Tibial nerve (tissue), 4 donors: ENCODE measurements around the gene IRF3. TPM values are rescaled to one million over a fixed set of nuclear protein-coding genes. Genes with fewer than 3 reads are reported as not detected.

Experiments used
- DNase-seq, 2 donors: peaks; one replicate each; pipeline ENCODE4 v3.0.0-alpha.2; 2019; ENCODE audit warnings: low spot score in 2 of 2
- H3K27ac ChIP-seq, 4 donors: fragments of 200-600 bp; sonication (generic) in 3 of 4; one replicate each; pipeline ENCODE4 v1.5.1; 2017 to 2019; ENCODE audit warnings: mild to moderate bottlenecking in 1 of 4
- H3K27me3 ChIP-seq, 2 donors: fragments of 200-600 bp; sonication (generic) in 1 of 2; one replicate each; pipeline versions ENCODE4 v1.5.1 to v1.6.0; 2017 to 2019
- H3K36me3 ChIP-seq, 3 donors: fragments of 200-600 bp; sonication (generic); one replicate each; pipeline ENCODE4 v1.5.1; 2018 to 2019
- H3K4me1 ChIP-seq, 4 donors: fragments of 200-600 bp; sonication (generic) in 3 of 4; one replicate each; pipeline ENCODE4 v1.5.1; 2017 to 2019
- H3K4me3 ChIP-seq, 4 donors: fragments of 200-600 bp; sonication (generic) in 3 of 4; one replicate each; pipeline ENCODE4 v1.5.1; 2017 to 2019; ENCODE audit warnings: mild to moderate bottlenecking in 1 of 4, moderate library complexity in 1 of 4
- H3K9me3 ChIP-seq, 4 donors: fragments of 200-600 bp; sonication (generic) in 3 of 4; one replicate each; pipeline ENCODE4 v1.5.1; 2017 to 2019
- CTCF ChIP-seq, 5 experiments: fragments of 200-600 bp in 3 of 5; fragments of 450-650 bp in 2 of 5; sonication (generic) in 3 of 5; IDR thresholded peaks; one replicate each; pipeline ENCODE4 v1.5.1; 2016 to 2019; ENCODE audit warnings: antibody characterized with exemption in 5 of 5, mild to moderate bottlenecking in 3 of 5, moderate library complexity in 2 of 5
- EP300 ChIP-seq, 2 donors: sonication (generic); formaldehyde crosslinking; IDR thresholded peaks; one replicate each; pipeline ENCODE4 v1.6.1; 2017; ENCODE audit warnings: antibody characterized with exemption in 2 of 2, mild to moderate bottlenecking in 1 of 2
- POLR2A ChIP-seq, 2 donors: fragments of 450-650 bp; IDR thresholded peaks; one replicate each; pipeline ENCODE4 v1.6.1; 2017; ENCODE audit warnings: antibody characterized with exemption in 2 of 2, mild to moderate bottlenecking in 2 of 2, moderate library complexity in 2 of 2
- WGBS, 2 donors: methylation state at CpG; one replicate each; pipeline ENCODE4 v1.1.5; 2018; 5-methylcytosine and 5-hydroxymethylcytosine counted together
- total RNA-seq, 4 donors: library from RNA; depleted of rRNA; stranded (reverse); fragments of >200 nt; gene quantifications; one replicate each; pipeline ENCODE4 v1.1.0, GENCODE V29; 2016

IRF3 gene
- total RNA-seq, 4 donors from 2014 or later = 41.4 to 85.2 (median 72.4) TPM

- no peak for TF ChIP-seq CTCF (IDR thresholded peaks at IDR 0.05)
- no peak for TF ChIP-seq EP300 (IDR thresholded peaks at IDR 0.05)
- no peak for TF ChIP-seq POLR2A (IDR thresholded peaks at IDR 0.05)
- no peak overlapping the region for H3K4me3 ChIP-seq
- H3K27ac ChIP-seq = no peak overlapping the region
- H3K36me3 ChIP-seq = peaks cover 5 to 100% (median 50%) of the 10 kb centered on the region in 3 donors
- 74 to 87% methylated on average over 11 to 13 of the region's 13 CpGs for WGBS, 2 donors
- H3K9me3 ChIP-seq = no peaks in the 10 kb centered on the region
- H3K27me3 ChIP-seq = no peaks in the 10 kb centered on the region
- no peaks in the 10 kb centered on the region for H3K4me1 ChIP-seq
- DNase-seq = no peak
These were observed 12.2 kb downstream of the IRF3 start for GRCh38 chr19:49653466-49653806.

GRCh38 chr19:49652551-49653465 lies 12.8 kb downstream of the IRF3 start:
- Histone ChIP-seq H3K27me3 (no peaks in the 10 kb centered on the region), H3K27ac (no peak overlapping the region), H3K4me1 (no peaks in the 10 kb centered on the region), H3K4me3 (no peak overlapping the region), H3K36me3 (peaks cover 5 to 100% (median 45%) of the 10 kb centered on the region in 3 donors), H3K9me3 (no peaks in the 10 kb centered on the region)
- TF ChIP-seq POLR2A (IDR thresholded peaks at IDR 0.05) = no peak
- TF ChIP-seq EP300 (IDR thresholded peaks at IDR 0.05) = no peak
- TF ChIP-seq CTCF (IDR thresholded peaks at IDR 0.05) = no peak
- no peak for DNase-seq
- 93 to 95% methylated on average over 55 to 57 of the region's 58 CpGs for WGBS, 2 donors

DNA sequence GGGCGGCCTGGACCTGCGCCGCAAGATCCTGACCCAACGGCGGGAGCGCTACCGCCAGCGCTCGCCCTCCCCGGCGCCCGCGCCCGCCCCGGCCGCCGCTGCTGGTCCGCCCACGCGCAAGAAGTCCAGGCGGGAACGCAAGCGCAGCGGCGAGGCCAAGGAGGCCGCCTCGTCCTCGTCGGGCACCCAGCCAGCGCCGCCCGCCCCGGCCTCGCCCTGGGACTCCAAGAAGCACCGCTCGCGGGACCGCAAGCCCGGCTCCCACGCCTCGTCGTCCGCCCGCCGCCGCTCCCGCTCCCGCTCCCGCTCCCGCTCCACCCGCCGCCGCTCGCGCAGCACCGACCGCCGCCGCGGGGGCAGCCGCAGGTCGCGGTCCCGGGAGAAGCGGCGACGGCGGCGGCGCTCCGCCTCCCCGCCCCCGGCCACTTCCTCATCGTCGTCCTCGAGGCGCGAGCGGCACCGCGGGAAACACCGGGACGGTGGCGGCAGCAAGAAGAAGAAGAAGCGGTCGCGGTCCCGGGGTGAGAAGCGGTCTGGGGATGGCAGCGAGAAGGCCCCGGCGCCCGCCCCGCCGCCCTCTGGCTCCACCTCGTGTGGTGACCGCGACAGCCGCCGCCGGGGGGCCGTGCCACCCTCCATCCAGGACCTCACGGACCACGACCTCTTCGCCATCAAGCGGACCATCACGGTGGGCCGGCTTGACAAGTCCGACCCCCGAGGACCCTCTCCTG lies 13.7 kb downstream of the IRF3 start:
- no peak for TF ChIP-seq POLR2A (IDR thresholded peaks at IDR 0.05)
- no peak for TF ChIP-seq EP300 (IDR thresholded peaks at IDR 0.05)
- no peak for TF ChIP-seq CTCF (IDR thresholded peaks at IDR 0.05)
- Histone ChIP-seq H3K4me1 (no peaks in the 10 kb centered on the region), H3K4me3 (no peak overlapping the region), H3K9me3 (no peaks in the 10 kb centered on the region), H3K27me3 (no peaks in the 10 kb centered on the region), H3K27ac (no peak overlapping the region), H3K36me3 (peaks cover 5 to 100% (median 39%) of the 10 kb centered on the region in 3 donors)
- no peak for DNase-seq
- WGBS, 2 donors = 97% methylated on average over 95 to 108 of the region's 110 CpGs

- Histone ChIP-seq H3K4me3 (no peak overlapping the region), H3K27ac (no peak overlapping the region), H3K9me3 (no peaks in the 10 kb centered on the region), H3K36me3 (peaks cover 5 to 100% (median 46%) of the 10 kb centered on the region in 3 donors), H3K4me1 (peaks cover 0 to under 1% (median 0%) of the 10 kb centered on the region in 4 donors), H3K27me3 (no peaks in the 10 kb centered on the region)
- TF ChIP-seq EP300 (IDR thresholded peaks at IDR 0.05) = no peak
- no peak for TF ChIP-seq CTCF (IDR thresholded peaks at IDR 0.05)
- TF ChIP-seq POLR2A (IDR thresholded peaks at IDR 0.05) = no peak
- DNase-seq = no peak
- 96 to 97% methylated on average over 62 to 63 of the region's 72 CpGs for WGBS, 2 donors
These were observed 14.4 kb downstream of the IRF3 start for GRCh38 chr19:49651029-49651819.
